ENCODE data around the gene GASK1B. TPM values are rescaled to one million over a fixed set of nuclear protein-coding genes. Genes with fewer than 3 reads are reported as not detected.

Gene GASK1B
- total RNA-seq, 2 experiments from 2014 or later: not detected

GRCh38 chr4:158133551-158133950 is 39.3 kb downstream of the GASK1B start:
- H3K36me3 Mint-ChIP-seq: no peaks in the 10 kb centered on the region
- H3K9me3 Mint-ChIP-seq: no peaks in the 10 kb centered on the region

GRCh38 chr4:158131027-158131426 is 41.8 kb downstream of the GASK1B start:
- Mint-ChIP-seq H3K27ac (no peak overlapping the region), H3K9me3 (no peaks in the 10 kb centered on the region), H3K27me3 (no peaks in the 10 kb centered on the region), H3K36me3 (no peaks in the 10 kb centered on the region), H3K4me1 (no peaks in the 10 kb centered on the region), H3K4me3 (no peak overlapping the region)
- DNase-seq: no peak

More at GRCh38 chr4:158133551-158133950, 39.3 kb downstream of the GASK1B start:
- no peaks in the 10 kb centered on the region for H3K27me3 Mint-ChIP-seq
- DNase-seq: no peak
- no peaks in the 10 kb centered on the region for H3K4me1 Mint-ChIP-seq
- H3K27ac Mint-ChIP-seq: no peak overlapping the region
- no peak overlapping the region for H3K4me3 Mint-ChIP-seq

- no peaks in the 10 kb centered on the region for H3K4me1 Mint-ChIP-seq
These were observed 42.6 kb downstream of the GASK1B start for GRCh38 chr4:158130204-158130603.

GRCh38 chr4:158129694-158130093 is 43.1 kb downstream of the GASK1B start:
- Mint-ChIP-seq H3K27ac (no peak overlapping the region), H3K4me1 (no peaks in the 10 kb centered on the region), H3K4me3 (no peak overlapping the region), H3K27me3 (no peaks in the 10 kb centered on the region), H3K36me3 (no peaks in the 10 kb centered on the region), H3K9me3 (no peaks in the 10 kb centered on the region)
- no peak for DNase-seq

More at GRCh38 chr4:158130204-158130603, 42.6 kb downstream of the GASK1B start:
- no peak for DNase-seq
- H3K36me3 Mint-ChIP-seq: no peaks in the 10 kb centered on the region
- H3K27me3 Mint-ChIP-seq: no peaks in the 10 kb centered on the region
- no peaks in the 10 kb centered on the region for H3K9me3 Mint-ChIP-seq
- H3K27ac Mint-ChIP-seq: no peak overlapping the region
- H3K4me3 Mint-ChIP-seq: no peak overlapping the region

DNA sequence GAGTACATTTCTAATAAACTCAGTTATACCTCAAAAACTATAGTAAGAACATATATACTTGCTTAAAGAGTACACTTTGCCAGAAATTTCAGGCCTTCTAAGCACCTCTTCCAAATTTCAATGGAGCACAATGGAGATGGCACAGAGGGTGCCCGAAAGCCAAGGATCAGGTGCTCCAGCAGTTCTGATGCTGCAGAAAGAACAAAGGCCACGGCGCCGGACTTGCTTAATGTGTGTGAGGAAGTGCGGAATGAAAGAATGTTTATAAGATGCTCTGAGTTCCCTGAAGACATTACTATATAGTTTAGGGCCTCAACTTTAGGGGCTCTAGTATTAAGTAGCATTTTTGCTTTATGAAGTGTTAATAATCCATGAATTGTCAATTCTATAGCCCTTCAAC is 44.3 kb downstream of the GASK1B start:
- no peaks in the 10 kb centered on the region for H3K4me1 Mint-ChIP-seq
- H3K27ac Mint-ChIP-seq: no peak overlapping the region
- no peaks in the 10 kb centered on the region for H3K9me3 Mint-ChIP-seq
- no peaks in the 10 kb centered on the region for H3K27me3 Mint-ChIP-seq
- H3K4me3 Mint-ChIP-seq: no peak overlapping the region
- DNase-seq: no peak
- no peaks in the 10 kb centered on the region for H3K36me3 Mint-ChIP-seq

DNA sequence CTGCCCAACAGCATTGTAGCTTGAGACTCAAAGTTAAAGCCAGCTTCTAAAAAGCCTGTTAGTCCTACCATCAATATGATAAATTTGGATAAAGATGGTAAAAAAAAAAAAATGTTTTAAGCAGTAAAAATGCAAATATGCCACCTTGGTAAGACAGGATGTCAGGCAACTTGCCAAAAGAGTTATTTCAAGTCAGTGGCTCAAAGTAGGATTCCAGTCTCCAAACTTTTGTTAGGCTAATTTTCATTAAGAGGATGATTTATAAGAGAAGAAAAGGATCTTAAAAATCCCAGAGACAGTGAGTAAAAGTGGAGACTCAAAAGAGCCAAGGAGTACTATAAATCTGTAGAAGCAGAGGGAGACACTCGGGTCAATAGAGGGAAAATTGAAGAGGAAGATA is 47.5 kb downstream of the GASK1B start:
- H3K27me3 Mint-ChIP-seq: no peaks in the 10 kb centered on the region
- no peak overlapping the region for H3K4me3 Mint-ChIP-seq
- H3K4me1 Mint-ChIP-seq: no peaks in the 10 kb centered on the region
- H3K36me3 Mint-ChIP-seq: no peaks in the 10 kb centered on the region
- H3K9me3 Mint-ChIP-seq: no peaks in the 10 kb centered on the region
- H3K27ac Mint-ChIP-seq: no peak overlapping the region
- DNase-seq: no peak

Other genes starting within 250 kb of the GASK1B start
- gene TMEM144, start 37.5 kb upstream of the GASK1B start, total RNA-seq: under 1 TPM; 0.16 to 0.25 TPM